PC-9 (cell line): Measurements from ENCODE around the gene CNTN4. TPM values are rescaled to one million over a fixed set of nuclear protein-coding genes. Genes with fewer than 3 reads are reported as not detected.

Experiments
- BruUV-seq: library from RNA; stranded (reverse); fragments of 400-500 nt; replicated peaks from 2 replicates; lab custom pipeline; 2021; lab: Mats Ljungman, UMichigan
- CTCF ChIA-PET: fragments of 300-600 bp; sonication (Branson Sonifier 250); formaldehyde crosslinking; loops from one replicate; lab custom pipeline; 2022; ENCODE audit warnings: antibody characterized with exemption; lab: Charles Lee
- POLR2A ChIA-PET: fragments of 300-600 bp; sonication (Branson Sonifier 250); formaldehyde crosslinking; loops from one replicate; lab custom pipeline; 2022; ENCODE audit warnings: antibody characterized with exemption; ENCODE audit not compliant: unreplicated experiment; lab: Charles Lee
- DNase-seq, 2 experiments: peaks; one replicate each; pipeline versions ENCODE4 v3.0.0 to v3.0.0-alpha.2; 2015 to 2022; ENCODE audit warnings: mixed read lengths in 1 of 2
- H2AFZ ChIP-seq: fragments of 200-600 bp; sonication (generic); 2 replicates; pipeline ENCODE4 v1.8.1; 2017; ENCODE audit warnings: antibody characterized with exemption
- H3F3A ChIP-seq: fragments of 200-600 bp; sonication (generic); 2 replicates; pipeline ENCODE4 v1.8.1; 2017; ENCODE audit warnings: antibody characterized with exemption, mild to moderate bottlenecking, low read depth; ENCODE audit not compliant: insufficient read depth
- H3K27ac ChIP-seq: fragments of 200-600 bp; sonication (generic); 2 replicates; pipeline ENCODE4 v1.6.1; 2016; ENCODE audit warnings: mixed run types
- H3K27me3 ChIP-seq: fragments of 200-600 bp; sonication (generic); 2 replicates; pipeline ENCODE4 v1.6.1; 2016; ENCODE audit warnings: low read depth, mixed run types; ENCODE audit not compliant: insufficient read depth
- H3K36me3 ChIP-seq: fragments of 200-600 bp; sonication (generic); 2 replicates; pipeline ENCODE4 v1.6.1; 2016; ENCODE audit warnings: low read depth, mixed run types
- H3K4me1 ChIP-seq: fragments of 200-600 bp; sonication (generic); replicated peaks from 2 replicates; pipeline ENCODE4 v1.6.1; 2016; ENCODE audit warnings: mixed run types; ENCODE audit not compliant: insufficient read depth
- H3K4me2 ChIP-seq: fragments of 200-600 bp; sonication (generic); 2 replicates; pipeline ENCODE4 v1.6.1; 2017; ENCODE audit warnings: mixed run types
- H3K4me3 ChIP-seq: fragments of 200-600 bp; sonication (generic); 2 replicates; pipeline ENCODE4 v1.6.1; 2016; ENCODE audit warnings: mixed run types
- H3K79me2 ChIP-seq: fragments of 200-600 bp; sonication (generic); 2 replicates; pipeline ENCODE4 v1.6.1; 2017; ENCODE audit warnings: low read depth, mixed run types
- H3K9me2 ChIP-seq: fragments of 200-600 bp; sonication (generic); 2 replicates; pipeline ENCODE4 v1.8.1; 2017; ENCODE audit warnings: mild to moderate bottlenecking; ENCODE audit not compliant: insufficient read depth
- H3K9me3 ChIP-seq: fragments of 200-600 bp; sonication (generic); 2 replicates; pipeline ENCODE4 v1.8.1; 2016; ENCODE audit warnings: low read depth; ENCODE audit not compliant: insufficient read depth
- H4K20me1 ChIP-seq: fragments of 200-600 bp; sonication (generic); 2 replicates; pipeline ENCODE4 v1.8.1; 2017; ENCODE audit not compliant: insufficient read depth
- EZH2 ChIP-seq: fragments of 200-600 bp; sonication (generic); IDR thresholded peaks from 2 replicates; pipeline ENCODE4 v1.8.0; 2017; ENCODE audit warnings: antibody characterized with exemption, low read depth
- intact Hi-C: fragments of 100-400 bp; cut with micrococcal nuclease; formaldehyde crosslinking; loops from one replicate; pipeline ENCODE4 v1.10.0; 2022; ENCODE audit not compliant: unreplicated experiment
- total RNA-seq: library from RNA; stranded (reverse); gene quantifications from 2 replicates; pipeline ENCODE4 v1.2.3, GENCODE V29; 2021
- TF ChIP-seq, protein P1 (sequence below): fragments of 200-600 bp; sonication (generic); conservative IDR thresholded peaks from 2 replicates; pipeline ENCODE4 v1.6.1; 2017; ENCODE audit warnings: mixed run types, antibody characterized with exemption, mild to moderate bottlenecking, moderate library complexity

The CNTN4 gene
- total RNA-seq, 1 experiment from 2014 or later: not detected

DNA sequence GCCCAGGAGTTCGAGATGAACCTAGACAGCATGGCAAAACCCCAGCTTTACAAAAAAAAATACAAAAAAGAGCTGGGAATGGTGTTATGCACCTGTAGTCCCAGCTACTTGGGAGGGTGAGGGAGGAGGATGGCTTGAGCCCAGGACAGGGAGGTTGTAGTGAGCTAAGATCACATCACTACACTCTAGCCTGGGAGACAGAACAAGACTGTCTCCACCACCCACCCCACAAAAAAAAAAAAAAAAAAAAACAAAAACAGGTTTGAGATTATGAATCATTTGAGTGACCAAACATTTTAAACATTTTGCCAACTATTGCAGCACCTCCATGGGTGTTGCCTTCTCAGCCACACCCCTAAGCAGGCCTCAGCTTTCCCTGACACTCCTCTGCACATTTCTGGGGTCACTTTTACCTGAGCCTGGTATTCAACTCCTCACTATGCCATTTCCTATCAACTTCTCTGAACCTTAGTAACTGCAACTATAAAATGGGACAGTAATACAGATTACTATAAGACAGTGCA is 969.8 kb downstream of the CNTN4 start:
- H3K27ac ChIP-seq: no peak overlapping the region
- no peak for DNase-seq
- intact Hi-C loops: no loop called here
- H3K4me2 ChIP-seq: no peak overlapping the region
- TF ChIP-seq, protein P1, sequence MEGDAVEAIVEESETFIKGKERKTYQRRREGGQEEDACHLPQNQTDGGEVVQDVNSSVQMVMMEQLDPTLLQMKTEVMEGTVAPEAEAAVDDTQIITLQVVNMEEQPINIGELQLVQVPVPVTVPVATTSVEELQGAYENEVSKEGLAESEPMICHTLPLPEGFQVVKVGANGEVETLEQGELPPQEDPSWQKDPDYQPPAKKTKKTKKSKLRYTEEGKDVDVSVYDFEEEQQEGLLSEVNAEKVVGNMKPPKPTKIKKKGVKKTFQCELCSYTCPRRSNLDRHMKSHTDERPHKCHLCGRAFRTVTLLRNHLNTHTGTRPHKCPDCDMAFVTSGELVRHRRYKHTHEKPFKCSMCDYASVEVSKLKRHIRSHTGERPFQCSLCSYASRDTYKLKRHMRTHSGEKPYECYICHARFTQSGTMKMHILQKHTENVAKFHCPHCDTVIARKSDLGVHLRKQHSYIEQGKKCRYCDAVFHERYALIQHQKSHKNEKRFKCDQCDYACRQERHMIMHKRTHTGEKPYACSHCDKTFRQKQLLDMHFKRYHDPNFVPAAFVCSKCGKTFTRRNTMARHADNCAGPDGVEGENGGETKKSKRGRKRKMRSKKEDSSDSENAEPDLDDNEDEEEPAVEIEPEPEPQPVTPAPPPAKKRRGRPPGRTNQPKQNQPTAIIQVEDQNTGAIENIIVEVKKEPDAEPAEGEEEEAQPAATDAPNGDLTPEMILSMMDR: no peak
- TF ChIP-seq EZH2: no peak
- no peaks in the 10 kb centered on the region for H4K20me1 ChIP-seq
- no peaks in the 10 kb centered on the region for H3K9me3 ChIP-seq
- ChIA-PET CTCF (no interaction called here), POLR2A (no interaction called here)
- no peaks in the 10 kb centered on the region for H3K36me3 ChIP-seq
- no peaks in the 10 kb centered on the region for H3K79me2 ChIP-seq
- H3F3A ChIP-seq: no peaks in the 10 kb centered on the region
- H3K9me2 ChIP-seq: no peaks in the 10 kb centered on the region
- no peak overlapping the region for H3K4me3 ChIP-seq
- no peak overlapping the region for H2AFZ ChIP-seq
- H3K4me1 ChIP-seq: no peaks in the 10 kb centered on the region
- no TSS peak for BruUV-seq
- H3K27me3 ChIP-seq: peaks cover 17% of the 10 kb centered on the region

DNA sequence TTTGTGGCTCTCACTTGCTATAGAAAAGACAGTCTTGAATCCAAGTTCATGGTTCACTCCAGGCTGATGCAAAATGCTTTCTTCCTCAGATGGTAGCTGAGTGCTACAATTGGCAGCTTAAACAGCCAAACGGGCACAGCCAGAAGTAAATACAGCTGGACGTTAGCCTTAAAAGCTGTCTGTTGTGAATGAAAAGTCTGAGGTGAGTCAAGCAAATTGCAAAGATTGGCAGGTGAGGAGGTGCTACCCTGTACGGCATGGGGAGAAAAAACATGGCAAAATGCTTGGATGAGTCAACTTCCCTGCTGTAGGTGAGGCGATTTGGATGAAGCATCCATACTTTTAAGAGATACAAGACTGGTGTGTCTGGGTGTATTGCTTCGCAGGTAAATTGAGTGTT is 971.1 kb downstream of the CNTN4 start:
- Histone ChIP-seq H3K9me3 (no peaks in the 10 kb centered on the region), H3K4me1 (no peaks in the 10 kb centered on the region), H4K20me1 (no peaks in the 10 kb centered on the region), H3K9me2 (no peaks in the 10 kb centered on the region), H3K27me3 (peaks cover 7% of the 10 kb centered on the region; the same call in 1 of the 2 replicates), H3K36me3 (no peaks in the 10 kb centered on the region), H2AFZ (no peak overlapping the region), H3K4me2 (no peak overlapping the region), H3K79me2 (no peaks in the 10 kb centered on the region), H3K27ac (no peak overlapping the region), H3F3A (no peaks in the 10 kb centered on the region), H3K4me3 (no peak overlapping the region)
- no TSS peak for BruUV-seq
- ChIA-PET CTCF (no interaction called here), POLR2A (no interaction called here)
- DNase-seq: no peak
- TF ChIP-seq, protein P1: no peak
- TF ChIP-seq EZH2: no peak
- intact Hi-C loops: no loop called here

DNA sequence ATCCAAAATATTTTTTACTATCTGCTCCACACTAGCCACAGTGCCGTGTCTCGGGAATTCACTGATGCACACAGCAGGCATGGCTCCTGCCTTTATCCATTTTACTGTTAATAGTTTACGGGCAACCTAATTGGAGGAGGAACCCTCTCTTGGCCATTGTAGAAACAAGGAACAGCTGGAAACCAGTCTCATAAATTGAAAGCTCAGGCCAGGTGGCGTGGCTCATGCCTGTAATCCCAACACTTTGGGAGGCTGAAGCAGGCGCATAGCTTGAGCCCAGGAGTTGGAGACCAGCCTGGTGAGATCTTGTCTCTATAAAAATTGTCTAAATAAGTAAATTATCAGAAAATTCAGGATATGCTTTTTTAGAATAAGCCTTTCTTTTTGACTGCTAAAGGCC is 972.5 kb downstream of the CNTN4 start:
- no peak overlapping the region for H2AFZ ChIP-seq
- no peak for TF ChIP-seq EZH2
- TF ChIP-seq, protein P1: no peak
- no peaks in the 10 kb centered on the region for H3F3A ChIP-seq
- no peaks in the 10 kb centered on the region for H3K36me3 ChIP-seq
- H3K4me3 ChIP-seq: no peak overlapping the region
- ChIA-PET CTCF (no interaction called here), POLR2A (no interaction called here)
- no peak for DNase-seq
- no peaks in the 10 kb centered on the region for H3K4me1 ChIP-seq
- no TSS peak for BruUV-seq
- no peaks in the 10 kb centered on the region for H3K79me2 ChIP-seq
- peaks cover 2% of the 10 kb centered on the region; the same call in 1 of the 2 replicates for H3K27me3 ChIP-seq
- H3K9me3 ChIP-seq: no peaks in the 10 kb centered on the region
- H3K27ac ChIP-seq: no peak overlapping the region
- no peak overlapping the region for H3K4me2 ChIP-seq
- intact Hi-C loops: no loop called here
- no peaks in the 10 kb centered on the region for H4K20me1 ChIP-seq
- no peaks in the 10 kb centered on the region for H3K9me2 ChIP-seq
